ENCODE results near the gene MEF2C. TPM values are rescaled to one million over a fixed set of nuclear protein-coding genes. Genes with fewer than 3 reads are reported as not detected.

The MEF2C gene
- total and polyA plus RNA-seq, 2 of the 13 experiments (the other 11 are each of a cell fraction or from before 2014, with no cell fraction given), result 0.02 TPM; not detected in 1

DNA sequence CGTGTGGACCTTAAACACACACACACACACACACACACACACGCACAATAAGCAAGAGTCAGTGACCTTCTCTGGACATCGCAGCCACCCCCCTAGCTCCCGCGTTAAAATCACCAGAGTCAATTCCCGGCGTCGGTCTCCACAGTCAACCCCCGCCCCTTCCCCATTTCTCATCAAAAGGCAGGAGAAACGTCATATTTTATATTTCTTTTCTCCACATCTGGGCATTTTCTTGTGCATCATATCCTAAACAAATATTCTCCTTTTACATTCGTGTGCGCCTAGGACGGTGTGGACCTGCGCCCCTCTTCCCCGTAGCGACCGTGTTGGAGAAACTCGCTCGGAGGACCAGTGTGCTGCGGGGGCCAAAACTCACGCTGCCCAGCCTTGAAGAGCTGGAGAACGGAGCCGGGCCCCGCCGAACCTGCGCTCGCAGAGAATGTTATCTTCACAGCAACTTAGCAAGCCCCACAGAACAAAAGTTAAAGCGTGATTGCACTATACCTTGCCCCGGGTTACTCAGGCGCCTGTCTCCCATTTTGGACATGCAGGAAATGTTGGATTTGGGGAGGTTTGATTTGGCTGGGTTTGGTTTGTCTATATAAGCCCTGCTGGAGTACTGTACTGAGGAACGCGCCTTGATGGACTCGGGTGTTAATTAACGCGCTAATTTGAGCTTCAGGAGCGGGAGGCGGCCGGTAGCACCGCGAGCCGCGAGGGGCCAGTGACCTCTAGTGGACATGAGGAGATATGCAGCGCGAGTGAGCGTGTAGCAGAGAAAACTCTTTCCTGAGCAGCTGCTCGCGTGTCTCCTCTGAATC is 192.4 kb downstream of the MEF2C start (continued):
- TF ChIP-seq ZNF138 (CRISPR knock-in tag; IDR thresholded peaks at IDR 0.05; ENCODE audit: low read depth) (no peak), ZNF224 (CRISPR knock-in tag; IDR thresholded peaks at IDR 0.05) (no peak), SP5 (CRISPR knock-in tag; IDR thresholded peaks at IDR 0.05; ENCODE audit: borderline replicate concordance, low read depth) (no peak), HMG20B (CRISPR knock-in tag; conservative IDR thresholded peaks at IDR 0.05) (no peak), XRCC5 (optimal IDR thresholded peaks at IDR 0.05; ENCODE audit: low read length) (peak; percentile 70), MBNL3 (CRISPR knock-in tag; conservative IDR thresholded peaks at IDR 0.05) (no peak), ZNF670 (CRISPR knock-in tag; IDR thresholded peaks at IDR 0.05; ENCODE audit: borderline replicate concordance) (no peak), MAZ (IDR thresholded peaks at IDR 0.05; ENCODE audit: borderline replicate concordance, low read depth, low read length) (no peak), MAZ (CRISPR knock-in tag; IDR thresholded peaks at IDR 0.05; ENCODE audit: low read depth) (no peak), ADNP (CRISPR knock-in tag; IDR thresholded peaks at IDR 0.05) (no peak), ZNF816 (CRISPR knock-in tag; IDR thresholded peaks at IDR 0.05; ENCODE audit: borderline replicate concordance) (no peak), SPEN (CRISPR knock-in tag; IDR thresholded peaks at IDR 0.05; ENCODE audit: low read depth) (no peak), EZH2 (conservative IDR thresholded peaks at IDR 0.05; ENCODE audit: low read depth, low read length) (0 out of 2 replicates have a peak, but pooled peaks have one; percentile 77), HOXA5 (CRISPR knock-in tag; IDR thresholded peaks at IDR 0.05) (no peak), JUND (CRISPR knock-in tag; IDR thresholded peaks at IDR 0.05) (no peak), ZNF17 (CRISPR knock-in tag; IDR thresholded peaks at IDR 0.05) (no peak), ZNF737 (CRISPR knock-in tag; IDR thresholded peaks at IDR 0.05; ENCODE audit: borderline replicate concordance) (no peak), MAFK (conservative IDR thresholded peaks at IDR 0.05 in 1 of 2, IDR thresholded peaks at IDR 0.05 in 1 of 2; ENCODE audit: low read length in 2 of 2) (no peak), MTF2 (CRISPR knock-in tag; IDR thresholded peaks at IDR 0.05; ENCODE audit: borderline replicate concordance) (peak; percentile 66; the same call in 1 of the 2 replicates), KLF12 (CRISPR knock-in tag; IDR thresholded peaks at IDR 0.05; ENCODE audit: borderline replicate concordance) (no peak), PAX8 (CRISPR knock-in tag; IDR thresholded peaks at IDR 0.05; ENCODE audit: borderline replicate concordance) (no peak), SIN3A (IDR thresholded peaks at IDR 0.05; ENCODE audit: borderline replicate concordance, low read depth, low read length) (no peak), ZNF124 (CRISPR knock-in tag; IDR thresholded peaks at IDR 0.05) (no peak)
- TF ChIP-seq, protein P1, sequence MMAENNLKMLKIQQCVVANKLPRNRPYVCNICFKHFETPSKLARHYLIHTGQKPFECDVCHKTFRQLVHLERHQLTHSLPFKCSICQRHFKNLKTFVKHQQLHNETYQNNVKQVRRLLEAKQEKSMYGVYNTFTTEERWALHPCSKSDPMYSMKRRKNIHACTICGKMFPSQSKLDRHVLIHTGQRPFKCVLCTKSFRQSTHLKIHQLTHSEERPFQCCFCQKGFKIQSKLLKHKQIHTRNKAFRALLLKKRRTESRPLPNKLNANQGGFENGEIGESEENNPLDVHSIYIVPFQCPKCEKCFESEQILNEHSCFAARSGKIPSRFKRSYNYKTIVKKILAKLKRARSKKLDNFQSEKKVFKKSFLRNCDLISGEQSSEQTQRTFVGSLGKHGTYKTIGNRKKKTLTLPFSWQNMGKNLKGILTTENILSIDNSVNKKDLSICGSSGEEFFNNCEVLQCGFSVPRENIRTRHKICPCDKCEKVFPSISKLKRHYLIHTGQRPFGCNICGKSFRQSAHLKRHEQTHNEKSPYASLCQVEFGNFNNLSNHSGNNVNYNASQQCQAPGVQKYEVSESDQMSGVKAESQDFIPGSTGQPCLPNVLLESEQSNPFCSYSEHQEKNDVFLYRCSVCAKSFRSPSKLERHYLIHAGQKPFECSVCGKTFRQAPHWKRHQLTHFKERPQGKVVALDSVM (CRISPR knock-in tag; IDR thresholded peaks at IDR 0.05), result no peak
- TF ChIP-seq, protein P2, sequence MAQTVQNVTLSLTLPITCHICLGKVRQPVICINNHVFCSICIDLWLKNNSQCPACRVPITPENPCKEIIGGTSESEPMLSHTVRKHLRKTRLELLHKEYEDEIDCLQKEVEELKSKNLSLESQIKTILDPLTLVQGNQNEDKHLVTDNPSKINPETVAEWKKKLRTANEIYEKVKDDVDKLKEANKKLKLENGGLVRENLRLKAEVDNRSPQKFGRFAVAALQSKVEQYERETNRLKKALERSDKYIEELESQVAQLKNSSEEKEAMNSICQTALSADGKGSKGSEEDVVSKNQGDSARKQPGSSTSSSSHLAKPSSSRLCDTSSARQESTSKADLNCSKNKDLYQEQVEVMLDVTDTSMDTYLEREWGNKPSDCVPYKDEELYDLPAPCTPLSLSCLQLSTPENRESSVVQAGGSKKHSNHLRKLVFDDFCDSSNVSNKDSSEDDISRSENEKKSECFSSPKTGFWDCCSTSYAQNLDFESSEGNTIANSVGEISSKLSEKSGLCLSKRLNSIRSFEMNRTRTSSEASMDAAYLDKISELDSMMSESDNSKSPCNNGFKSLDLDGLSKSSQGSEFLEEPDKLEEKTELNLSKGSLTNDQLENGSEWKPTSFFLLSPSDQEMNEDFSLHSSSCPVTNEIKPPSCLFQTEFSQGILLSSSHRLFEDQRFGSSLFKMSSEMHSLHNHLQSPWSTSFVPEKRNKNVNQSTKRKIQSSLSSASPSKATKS (CRISPR knock-in tag; IDR thresholded peaks at IDR 0.05), result no peak
- TF ChIP-seq, protein P3, sequence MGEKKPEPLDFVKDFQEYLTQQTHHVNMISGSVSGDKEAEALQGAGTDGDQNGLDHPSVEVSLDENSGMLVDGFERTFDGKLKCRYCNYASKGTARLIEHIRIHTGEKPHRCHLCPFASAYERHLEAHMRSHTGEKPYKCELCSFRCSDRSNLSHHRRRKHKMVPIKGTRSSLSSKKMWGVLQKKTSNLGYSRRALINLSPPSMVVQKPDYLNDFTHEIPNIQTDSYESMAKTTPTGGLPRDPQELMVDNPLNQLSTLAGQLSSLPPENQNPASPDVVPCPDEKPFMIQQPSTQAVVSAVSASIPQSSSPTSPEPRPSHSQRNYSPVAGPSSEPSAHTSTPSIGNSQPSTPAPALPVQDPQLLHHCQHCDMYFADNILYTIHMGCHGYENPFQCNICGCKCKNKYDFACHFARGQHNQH (CRISPR knock-in tag; IDR thresholded peaks at IDR 0.05), result no peak
